DND-41 (cell line): ENCODE results near the gene UBE2V1.

Experiments
- ATAC-seq: fragments of 200-7000 bp; cut with Tn5 transposase; 3 replicates; pipeline ENCODE4 v1.9.1; 2021; ENCODE audit warnings: low read depth; ENCODE audit not compliant: insufficient read depth
- DNase-seq: peaks from one replicate; pipeline ENCODE4 v3.0.0-alpha.2; 2020
- H2AFZ ChIP-seq: 2 replicates; pipeline ENCODE4 v1.6.0; 2012; ENCODE audit warnings: low read depth, low read length
- H3K27ac ChIP-seq: 2 replicates; pipeline ENCODE4 v1.5.1; 2012; ENCODE audit warnings: low read length, inconsistent platforms
- H3K27me3 ChIP-seq: fragments of 200-600 bp; sonication (generic); 2 replicates; pipeline ENCODE4 v1.6.0; 2012; ENCODE audit warnings: low read length, mild to moderate bottlenecking, inconsistent platforms; ENCODE audit not compliant: insufficient read depth, poor library complexity
- H3K36me3 ChIP-seq: 2 replicates; pipeline ENCODE4 v1.5.1; 2012; ENCODE audit warnings: low read length, inconsistent platforms; ENCODE audit not compliant: insufficient read depth
- H3K4me1 ChIP-seq: 2 replicates; pipeline ENCODE4 v1.5.1; 2012; ENCODE audit warnings: mild to moderate bottlenecking, low read length; ENCODE audit not compliant: insufficient read depth
- H3K4me2 ChIP-seq: 2 replicates; pipeline ENCODE4 v1.6.0; 2012; ENCODE audit warnings: mild to moderate bottlenecking, moderate library complexity, low read length, inconsistent platforms; ENCODE audit not compliant: insufficient read depth
- H3K4me3 ChIP-seq, 2 experiments: fragments of 200-600 bp in 1 of 2; shearing (Covaris generic) in 1 of 2; 2 replicates each; pipeline ENCODE4 v1.5.1; 2012 to 2016; ENCODE audit warnings: inconsistent platforms in 2 of 2, low read length in 2 of 2, mild to moderate bottlenecking in 2 of 2, low read depth in 1 of 2, moderate library complexity in 1 of 2
- H3K79me2 ChIP-seq: 2 replicates; pipeline ENCODE4 v1.6.0; 2012; ENCODE audit warnings: low read length, inconsistent platforms; ENCODE audit not compliant: insufficient read depth
- H3K9ac ChIP-seq: 2 replicates; pipeline ENCODE4 v1.6.0; 2012; ENCODE audit warnings: low read depth, mild to moderate bottlenecking, inconsistent platforms, low read length, moderate library complexity
- H3K9me3 ChIP-seq: 2 replicates; pipeline ENCODE4 v1.5.1; 2012; ENCODE audit warnings: low read length, moderate library complexity, mild to moderate bottlenecking, inconsistent platforms; ENCODE audit not compliant: insufficient read depth, severe bottlenecking
- H4K20me1 ChIP-seq: 2 replicates; pipeline ENCODE4 v1.6.0; 2012; ENCODE audit warnings: low read length; ENCODE audit not compliant: insufficient read depth
- CTCF ChIP-seq: IDR thresholded peaks from 2 replicates; pipeline ENCODE4 v1.5.1; 2012; ENCODE audit warnings: borderline replicate concordance, low read length, moderate library complexity, mild to moderate bottlenecking; ENCODE audit not compliant: poor library complexity, severe bottlenecking; ENCODE audit errors: extremely low read depth
- EZH2 ChIP-seq: IDR thresholded peaks from 3 replicates; pipeline ENCODE4 v1.6.1; 2012; ENCODE audit warnings: borderline replicate concordance, low read depth, mild to moderate bottlenecking, moderate library complexity, low read length, inconsistent platforms; ENCODE audit not compliant: severe bottlenecking

Gene UBE2V1

GRCh38 chr20:50127587-50128519 is 14.9 kb upstream of the UBE2V1 start:
- ATAC-seq (no peak), DNase-seq (no peak)
- Histone ChIP-seq H2AFZ (no peak overlapping the region), H3K27me3 (no peaks in the 10 kb centered on the region), H3K79me2 (peaks cover 7% of the 10 kb centered on the region), H3K27ac (no peak overlapping the region), H3K9ac (no peak overlapping the region), H3K4me1 (no peaks in the 10 kb centered on the region), H3K9me3 (no peaks in the 10 kb centered on the region), H3K4me3 (no peak overlapping the region), H4K20me1 (peaks cover 25% of the 10 kb centered on the region), H3K4me2 (no peak overlapping the region), H3K36me3 (peaks cover 91% of the 10 kb centered on the region)
- no peak for TF ChIP-seq CTCF
- no peak for TF ChIP-seq EZH2

GRCh38 chr20:50126662-50127061 is 13.7 kb upstream of the UBE2V1 start:
- H3K36me3 ChIP-seq: peaks cover 82% of the 10 kb centered on the region
- H3K79me2 ChIP-seq: no peaks in the 10 kb centered on the region
- no peaks in the 10 kb centered on the region for H3K4me1 ChIP-seq
- no peaks in the 10 kb centered on the region for H3K9me3 ChIP-seq
- H4K20me1 ChIP-seq: peaks cover 20% of the 10 kb centered on the region
- no peak overlapping the region for H3K27ac ChIP-seq
- 0 out of 3 replicates have a peak, but pooled peaks have one; percentile 29 for ATAC-seq
- TF ChIP-seq EZH2: no peak
- no peak for TF ChIP-seq CTCF
- H3K4me2 ChIP-seq: no peak overlapping the region
- no peak overlapping the region for H3K4me3 ChIP-seq
- no peak for DNase-seq
- H3K9ac ChIP-seq: no peak overlapping the region
- no peaks in the 10 kb centered on the region for H3K27me3 ChIP-seq
- H2AFZ ChIP-seq: no peak overlapping the region

GRCh38 chr20:50125279-50125678 is 12.3 kb upstream of the UBE2V1 start:
- TF ChIP-seq CTCF (no peak), EZH2 (no peak)
- Histone ChIP-seq H3K27me3 (no peaks in the 10 kb centered on the region), H3K27ac (no peak overlapping the region), H3K4me1 (no peaks in the 10 kb centered on the region), H4K20me1 (peaks cover 16% of the 10 kb centered on the region), H3K36me3 (peaks cover 68% of the 10 kb centered on the region), H2AFZ (no peak overlapping the region), H3K4me2 (no peak overlapping the region), H3K9me3 (no peaks in the 10 kb centered on the region), H3K9ac (no peak overlapping the region), H3K79me2 (no peaks in the 10 kb centered on the region), H3K4me3 (no peak overlapping the region)
- ATAC-seq: no peak
- DNase-seq: no peak
